ENCODE data around the gene CNOT2.

DNA sequence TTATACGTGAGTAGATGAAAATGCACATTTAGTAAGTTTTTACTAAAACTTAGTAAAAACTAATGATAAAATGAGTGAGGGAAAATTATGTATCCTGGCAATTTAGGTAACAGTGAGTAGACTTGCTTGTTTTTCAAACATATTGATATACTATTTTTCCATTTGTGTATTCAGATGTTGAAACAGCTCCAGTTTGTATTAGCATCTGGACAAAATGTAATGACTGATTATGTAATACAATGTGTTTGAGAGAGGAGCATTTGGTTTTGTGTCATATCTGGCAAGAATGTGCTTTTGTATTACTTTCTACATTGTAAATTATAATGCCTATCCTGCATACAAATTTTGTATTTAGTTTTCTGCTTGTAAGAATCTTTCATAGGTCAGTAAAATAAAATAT is 5.6 kb downstream of the CNOT2 start:
- TF ChIP-seq, protein P1, sequence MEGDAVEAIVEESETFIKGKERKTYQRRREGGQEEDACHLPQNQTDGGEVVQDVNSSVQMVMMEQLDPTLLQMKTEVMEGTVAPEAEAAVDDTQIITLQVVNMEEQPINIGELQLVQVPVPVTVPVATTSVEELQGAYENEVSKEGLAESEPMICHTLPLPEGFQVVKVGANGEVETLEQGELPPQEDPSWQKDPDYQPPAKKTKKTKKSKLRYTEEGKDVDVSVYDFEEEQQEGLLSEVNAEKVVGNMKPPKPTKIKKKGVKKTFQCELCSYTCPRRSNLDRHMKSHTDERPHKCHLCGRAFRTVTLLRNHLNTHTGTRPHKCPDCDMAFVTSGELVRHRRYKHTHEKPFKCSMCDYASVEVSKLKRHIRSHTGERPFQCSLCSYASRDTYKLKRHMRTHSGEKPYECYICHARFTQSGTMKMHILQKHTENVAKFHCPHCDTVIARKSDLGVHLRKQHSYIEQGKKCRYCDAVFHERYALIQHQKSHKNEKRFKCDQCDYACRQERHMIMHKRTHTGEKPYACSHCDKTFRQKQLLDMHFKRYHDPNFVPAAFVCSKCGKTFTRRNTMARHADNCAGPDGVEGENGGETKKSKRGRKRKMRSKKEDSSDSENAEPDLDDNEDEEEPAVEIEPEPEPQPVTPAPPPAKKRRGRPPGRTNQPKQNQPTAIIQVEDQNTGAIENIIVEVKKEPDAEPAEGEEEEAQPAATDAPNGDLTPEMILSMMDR (conservative IDR thresholded peaks at IDR 0.05; ENCODE audit: low read depth, low read length) = no peak
- TF ChIP-seq EZH2 (IDR thresholded peaks at IDR 0.05; ENCODE audit: low read length, unreplicated experiment) = no peak
